SHP77 treated with DMSO at 0.1 percent for 48 hours (cell line): ENCODE results near the gene TTLL5.

ENCODE experiments used
- DNase-seq: peaks from one replicate; lab custom pipeline; 2025; lab: John Stamatoyannopoulos, UW

Gene TTLL5, protein sequence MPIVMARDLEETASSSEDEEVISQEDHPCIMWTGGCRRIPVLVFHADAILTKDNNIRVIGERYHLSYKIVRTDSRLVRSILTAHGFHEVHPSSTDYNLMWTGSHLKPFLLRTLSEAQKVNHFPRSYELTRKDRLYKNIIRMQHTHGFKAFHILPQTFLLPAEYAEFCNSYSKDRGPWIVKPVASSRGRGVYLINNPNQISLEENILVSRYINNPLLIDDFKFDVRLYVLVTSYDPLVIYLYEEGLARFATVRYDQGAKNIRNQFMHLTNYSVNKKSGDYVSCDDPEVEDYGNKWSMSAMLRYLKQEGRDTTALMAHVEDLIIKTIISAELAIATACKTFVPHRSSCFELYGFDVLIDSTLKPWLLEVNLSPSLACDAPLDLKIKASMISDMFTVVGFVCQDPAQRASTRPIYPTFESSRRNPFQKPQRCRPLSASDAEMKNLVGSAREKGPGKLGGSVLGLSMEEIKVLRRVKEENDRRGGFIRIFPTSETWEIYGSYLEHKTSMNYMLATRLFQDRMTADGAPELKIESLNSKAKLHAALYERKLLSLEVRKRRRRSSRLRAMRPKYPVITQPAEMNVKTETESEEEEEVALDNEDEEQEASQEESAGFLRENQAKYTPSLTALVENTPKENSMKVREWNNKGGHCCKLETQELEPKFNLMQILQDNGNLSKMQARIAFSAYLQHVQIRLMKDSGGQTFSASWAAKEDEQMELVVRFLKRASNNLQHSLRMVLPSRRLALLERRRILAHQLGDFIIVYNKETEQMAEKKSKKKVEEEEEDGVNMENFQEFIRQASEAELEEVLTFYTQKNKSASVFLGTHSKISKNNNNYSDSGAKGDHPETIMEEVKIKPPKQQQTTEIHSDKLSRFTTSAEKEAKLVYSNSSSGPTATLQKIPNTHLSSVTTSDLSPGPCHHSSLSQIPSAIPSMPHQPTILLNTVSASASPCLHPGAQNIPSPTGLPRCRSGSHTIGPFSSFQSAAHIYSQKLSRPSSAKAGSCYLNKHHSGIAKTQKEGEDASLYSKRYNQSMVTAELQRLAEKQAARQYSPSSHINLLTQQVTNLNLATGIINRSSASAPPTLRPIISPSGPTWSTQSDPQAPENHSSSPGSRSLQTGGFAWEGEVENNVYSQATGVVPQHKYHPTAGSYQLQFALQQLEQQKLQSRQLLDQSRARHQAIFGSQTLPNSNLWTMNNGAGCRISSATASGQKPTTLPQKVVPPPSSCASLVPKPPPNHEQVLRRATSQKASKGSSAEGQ (N-terminal part only)

DNA sequence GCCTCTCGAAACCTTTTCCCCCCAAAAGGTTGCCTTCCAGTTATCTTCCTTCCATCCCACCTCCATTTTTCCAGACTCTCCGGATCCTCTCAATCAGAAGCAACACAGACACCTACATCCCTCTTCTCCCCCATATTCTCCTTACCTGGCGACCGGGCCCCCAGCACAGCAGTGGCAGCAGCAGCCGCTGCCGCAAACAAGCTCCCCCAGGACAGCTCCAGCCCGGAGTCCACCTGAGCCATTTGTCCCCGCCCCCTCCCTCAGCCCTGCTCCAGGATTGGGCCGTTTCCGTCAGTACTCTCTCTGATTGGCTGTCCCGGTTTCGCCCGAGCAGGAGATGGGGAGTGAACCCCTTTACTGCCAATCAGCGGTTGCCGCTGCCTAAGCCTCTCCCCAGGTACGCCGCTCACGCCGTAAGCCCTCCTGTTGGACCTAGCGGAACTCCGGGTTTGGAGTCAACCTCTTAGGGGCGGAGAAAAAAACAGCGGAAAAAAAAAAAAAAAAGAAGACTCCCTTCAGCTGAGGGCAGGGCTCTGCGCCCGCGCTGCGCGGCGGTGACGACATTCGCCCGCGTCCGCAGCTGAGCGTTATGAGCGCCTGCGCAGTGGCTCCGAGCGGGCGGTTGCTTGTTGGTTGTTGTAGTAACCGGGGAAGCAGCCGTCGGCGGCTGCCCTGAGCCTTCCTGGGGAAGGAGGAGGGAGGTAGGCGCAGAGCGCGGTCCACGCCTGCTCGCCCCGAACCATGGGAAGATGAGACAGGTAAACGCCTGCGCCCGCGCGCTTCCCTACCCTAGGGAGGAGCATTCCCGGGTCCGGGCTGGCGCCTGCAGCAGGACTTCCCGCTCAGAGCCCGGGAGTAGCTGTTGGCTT is at the start of gene TTLL5, which contains the start of gene ERG28:
TTLL5 (plus strand) TSS at position 617 of the 869 bp plus-strand sequence. CDS start 1,904 bp downstream, outside the sequence.
ERG28 (minus strand) TSS at position 247 of the 869 bp plus-strand sequence. CDS start 3,374 bp downstream, outside the sequence.
- peak; percentile 99 for DNase-seq

DNA sequence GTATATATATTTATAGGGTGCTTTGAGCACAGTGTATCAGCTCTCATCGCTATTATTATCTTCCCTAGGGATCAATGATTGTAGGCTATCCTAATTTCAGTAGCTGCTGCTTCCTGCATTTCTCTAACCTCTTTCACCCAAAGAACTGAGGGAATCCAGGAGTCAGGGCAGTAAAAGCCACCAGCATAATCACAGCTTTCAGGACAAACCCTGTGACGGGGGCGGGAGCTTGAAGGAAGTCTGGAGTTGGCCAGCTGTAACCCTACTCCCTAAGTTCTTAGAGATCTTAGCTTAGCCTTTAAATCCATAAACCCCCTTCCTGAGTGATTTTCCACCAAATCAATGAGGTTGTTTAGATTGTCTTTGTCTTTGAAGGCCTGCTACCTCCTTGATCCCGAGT is 48.9 kb upstream of the TTLL5 start:
- DNase-seq, result no peak

DNA sequence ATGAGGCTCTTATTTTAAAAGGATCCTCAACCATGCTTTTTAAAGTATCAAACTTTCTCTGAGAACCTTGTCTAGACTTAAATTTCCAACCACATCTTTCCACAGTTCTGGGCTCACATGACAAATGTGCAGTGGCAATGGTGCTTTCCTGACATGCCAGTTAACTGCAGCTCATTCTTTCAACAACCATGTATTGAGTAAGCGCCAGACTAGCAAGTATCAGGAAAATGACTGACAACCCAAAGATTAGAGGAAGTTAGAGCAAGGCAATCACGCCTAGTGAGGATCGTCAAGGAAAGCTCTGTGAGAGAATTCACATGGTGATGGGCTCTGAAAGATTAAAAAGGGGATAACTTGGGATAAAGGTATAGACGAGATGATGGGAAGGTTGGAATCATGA is 46.9 kb upstream of the TTLL5 start:
- DNase-seq, result no peak

DNA sequence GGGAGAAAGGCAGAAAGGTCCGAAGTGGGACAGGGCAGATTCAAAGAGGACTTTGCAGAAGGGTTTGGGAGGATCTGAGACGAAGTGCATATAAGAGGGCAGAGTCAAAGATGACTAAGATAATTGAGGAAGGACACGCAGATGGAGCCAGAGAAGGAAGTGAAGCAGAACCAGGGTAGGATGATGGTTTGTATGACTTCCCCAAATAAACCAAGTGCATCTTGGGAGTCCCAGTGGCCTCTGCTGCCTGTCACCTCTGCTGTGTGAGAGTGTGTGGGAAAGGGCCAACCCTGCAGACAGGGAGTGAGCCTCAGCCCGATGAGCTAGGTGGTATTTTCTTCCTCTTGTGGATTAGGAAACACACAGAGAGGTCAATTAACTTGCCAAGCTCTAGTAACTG is 45.8 kb upstream of the TTLL5 start:
- no peak for DNase-seq

DNA sequence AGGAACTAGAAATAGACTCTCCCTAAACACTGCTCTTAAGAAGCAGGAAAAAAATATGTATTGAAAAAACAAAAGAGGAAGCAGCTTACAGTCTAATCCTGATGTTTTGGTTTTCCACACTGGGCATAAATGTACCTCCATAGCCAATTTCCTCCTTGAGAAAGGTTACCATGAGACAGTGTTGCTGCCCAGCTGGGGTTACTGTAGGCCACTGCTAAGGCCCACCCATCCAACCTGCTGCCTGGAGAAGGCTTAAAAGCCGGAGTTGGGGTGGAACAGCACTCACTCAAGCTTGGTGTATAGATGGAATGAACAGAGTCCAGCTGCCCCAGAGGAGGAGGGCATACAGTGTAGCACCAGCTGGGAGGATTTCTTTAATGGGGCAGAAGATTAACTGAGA is 41.5 kb upstream of the TTLL5 start:
- DNase-seq, result no peak

DNA sequence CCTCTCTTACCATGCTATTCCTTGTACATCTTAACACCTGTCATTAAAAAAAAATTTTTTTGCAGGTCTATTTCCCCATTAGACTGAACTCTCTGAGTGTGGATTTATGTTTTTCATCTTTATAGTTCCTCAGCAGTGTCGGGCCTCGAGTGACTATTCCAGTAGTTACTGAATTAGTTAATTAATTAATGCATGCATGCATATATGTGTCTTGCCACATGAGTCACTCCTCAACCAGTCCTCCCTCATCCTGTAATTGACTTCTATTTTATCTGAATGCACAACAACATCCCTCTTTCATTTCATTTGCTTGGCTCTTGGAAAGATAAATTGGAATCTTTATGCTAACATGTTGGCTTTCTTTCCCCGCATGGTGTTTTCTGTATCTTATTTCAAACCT is 36.0 kb upstream of the TTLL5 start:
- DNase-seq, result no peak

DNA sequence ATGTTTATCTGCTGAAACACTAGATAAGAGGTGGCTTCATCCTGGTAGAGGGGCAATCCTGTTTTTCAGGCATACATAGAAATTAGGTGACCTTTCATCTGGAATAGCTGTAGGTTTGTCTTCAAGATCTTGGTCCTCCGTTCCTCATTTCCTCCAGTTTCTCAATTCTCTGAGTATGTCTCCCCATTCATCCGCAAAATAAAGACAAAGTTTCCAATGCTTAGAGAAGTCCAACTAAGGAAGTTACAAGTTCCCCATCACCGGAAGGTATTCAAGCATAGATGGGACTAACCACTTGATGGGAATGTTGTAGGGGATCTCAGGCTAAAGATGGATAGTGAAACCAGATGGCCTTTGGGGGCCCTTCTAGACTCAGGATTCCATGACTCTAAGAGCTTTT is 34.6 kb upstream of the TTLL5 start:
- DNase-seq, result no peak

DNA sequence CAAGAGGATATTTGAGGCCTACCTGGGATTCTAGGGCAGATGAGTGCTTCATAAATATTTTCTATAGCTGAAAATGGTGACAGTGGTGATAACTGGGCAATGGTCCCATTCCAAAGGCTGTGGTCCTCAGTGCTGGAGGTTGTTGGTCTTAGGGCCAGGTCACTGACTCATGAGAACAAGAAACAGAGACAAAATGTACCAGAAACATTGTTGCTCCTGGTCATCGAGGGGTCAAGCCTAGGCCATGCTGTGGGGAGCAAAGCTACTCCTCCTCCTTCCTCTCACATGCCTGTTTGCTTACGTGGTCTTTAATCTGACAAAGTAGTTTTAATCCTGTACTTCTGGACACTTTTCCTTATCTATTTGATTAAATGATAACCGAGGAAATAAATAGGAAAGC is 34.2 kb upstream of the TTLL5 start:
- DNase-seq, result no peak

DNA sequence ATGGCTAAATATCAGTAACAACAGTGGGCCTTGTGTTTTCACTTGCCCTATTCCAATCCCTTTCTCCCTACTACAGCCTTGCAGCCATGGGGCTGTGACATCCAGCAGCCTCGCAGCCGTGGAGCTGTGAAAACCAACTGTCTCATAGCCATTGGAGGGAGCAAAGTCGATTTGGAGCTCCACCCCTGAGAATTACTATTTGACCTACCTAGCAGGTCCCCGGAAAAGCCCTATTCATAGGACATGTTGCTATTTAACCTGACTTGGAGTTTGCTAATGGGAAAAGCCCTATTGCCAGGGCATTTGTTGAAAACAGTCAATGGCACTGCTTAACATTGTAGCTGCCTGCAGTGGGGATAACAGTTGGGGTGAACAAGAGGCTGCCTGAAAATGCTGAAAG is 33.6 kb upstream of the TTLL5 start:
- DNase-seq, result no peak

DNA sequence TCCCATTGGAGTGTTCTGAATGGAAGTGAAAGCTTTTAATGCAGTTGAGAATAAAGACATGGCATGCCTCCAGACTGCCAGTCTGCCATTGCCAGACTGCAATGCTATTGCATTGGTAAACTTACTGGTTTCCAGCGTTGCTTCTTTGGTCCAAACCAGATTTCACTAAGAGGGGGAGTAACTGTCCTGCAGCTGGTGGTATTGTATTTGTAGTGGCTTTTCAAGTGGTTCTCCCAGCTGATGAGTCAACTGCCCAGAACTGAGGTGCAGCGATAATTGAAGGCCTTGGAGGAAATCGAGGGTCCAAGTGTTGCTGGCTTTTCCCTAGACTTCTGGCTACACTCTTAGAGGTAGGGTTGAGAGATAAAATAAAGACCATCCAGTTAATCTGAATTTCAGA is 32.2 kb upstream of the TTLL5 start:
- no peak for DNase-seq

DNA sequence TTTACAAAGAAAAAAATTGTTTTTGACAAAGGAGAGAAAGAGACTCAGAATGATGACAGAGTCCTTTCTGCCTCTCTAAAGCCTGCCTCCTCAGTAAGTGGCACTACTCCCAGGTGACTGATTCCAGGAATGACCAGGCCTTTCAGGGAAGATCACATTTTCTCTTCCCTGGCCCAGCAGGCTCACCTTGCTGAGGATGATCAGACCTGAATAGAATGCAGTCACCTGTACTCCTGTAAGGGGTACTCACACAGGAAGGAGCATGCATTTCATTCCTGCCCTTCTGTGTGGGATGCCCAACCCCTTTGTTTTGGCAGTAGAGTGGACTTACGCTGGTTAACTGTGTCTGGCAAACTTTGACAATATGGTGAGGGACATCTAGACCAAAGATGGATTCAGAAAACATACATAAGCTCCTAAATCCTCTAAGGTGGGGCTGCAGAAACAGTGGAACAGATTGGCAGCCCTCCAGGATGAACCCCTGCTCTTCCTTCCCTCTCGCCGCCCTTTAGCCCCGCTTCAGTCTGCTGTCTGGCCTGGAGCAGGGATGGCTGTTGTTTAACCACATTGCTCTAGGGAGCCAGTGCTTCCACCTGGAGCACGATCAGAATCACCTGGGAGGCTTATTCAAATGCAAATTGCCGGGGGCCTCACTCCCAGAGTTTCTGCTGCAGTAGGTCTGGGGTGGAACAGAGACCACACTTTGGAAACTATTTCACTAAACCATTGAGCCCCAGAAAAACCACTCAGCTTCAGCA is 30.2 kb upstream of the TTLL5 start:
- no peak for DNase-seq

DNA sequence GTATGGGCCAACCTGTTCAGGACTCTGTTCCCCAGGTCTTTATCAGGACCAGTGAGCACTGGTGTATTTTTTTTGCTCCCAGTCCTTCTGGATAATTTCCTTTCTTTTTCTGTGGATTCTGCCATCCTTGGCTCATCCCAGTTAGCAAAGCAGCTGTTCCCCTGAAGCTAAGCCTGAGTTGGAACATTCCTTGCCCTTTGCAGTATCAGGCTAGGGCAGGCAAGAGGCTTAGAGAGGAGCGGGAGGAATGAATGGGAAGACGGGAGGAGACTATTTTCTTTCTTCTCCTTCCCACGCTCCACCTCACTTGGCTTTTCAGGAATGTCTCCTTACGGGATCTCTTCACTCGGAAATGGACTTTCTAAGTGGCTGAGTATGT is 29.6 kb upstream of the TTLL5 start:
- no peak for DNase-seq

DNA sequence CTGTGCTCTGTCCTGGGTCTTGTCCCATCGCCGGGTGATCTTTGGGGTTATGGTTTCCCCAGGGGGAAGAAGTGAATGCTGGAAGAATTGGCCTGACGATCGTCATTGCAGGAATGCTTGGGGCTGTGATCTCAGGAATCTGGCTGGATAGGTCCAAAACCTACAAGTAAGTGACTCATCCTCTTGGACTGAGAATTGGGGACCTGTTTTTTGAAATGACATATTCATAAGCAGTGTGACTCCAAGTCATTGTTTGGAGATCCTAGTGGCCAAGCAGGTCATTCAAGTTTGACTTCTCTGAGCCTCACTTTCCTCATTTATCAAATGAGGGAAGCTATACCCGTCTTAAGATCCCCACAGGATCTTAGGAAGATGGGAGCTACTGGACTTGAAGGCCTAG is 26.2 kb upstream of the TTLL5 start:
- DNase-seq, result no peak

DNA sequence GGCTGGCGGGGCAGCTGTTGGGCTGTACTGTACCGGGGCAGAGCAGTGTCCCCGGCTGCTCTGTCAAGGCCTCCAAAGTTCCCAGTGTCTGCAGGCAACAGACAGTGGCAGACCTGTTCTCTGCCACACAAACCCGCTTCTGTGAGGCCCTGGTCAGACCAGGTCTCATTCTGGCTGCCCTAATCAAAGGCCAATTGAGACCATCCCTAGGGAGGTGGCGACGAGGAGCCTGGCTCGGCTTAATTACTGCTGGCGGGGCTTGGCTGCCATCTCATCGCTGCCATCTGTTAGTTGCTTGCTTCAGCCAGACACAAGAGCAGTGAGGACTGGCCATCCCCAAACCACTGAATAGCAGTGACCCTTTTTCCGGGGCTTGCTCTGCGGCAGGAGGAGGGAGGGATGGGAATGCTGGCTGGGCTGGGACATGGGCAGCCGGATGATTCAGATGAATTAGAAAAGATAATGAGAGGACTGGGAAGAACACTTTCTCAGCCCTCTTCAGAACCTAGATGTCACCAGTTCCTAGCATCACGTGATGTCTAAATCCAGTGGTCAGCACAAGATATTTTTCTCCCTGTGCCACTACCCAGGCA is 24.9 kb upstream of the TTLL5 start:
- no peak for DNase-seq

DNA sequence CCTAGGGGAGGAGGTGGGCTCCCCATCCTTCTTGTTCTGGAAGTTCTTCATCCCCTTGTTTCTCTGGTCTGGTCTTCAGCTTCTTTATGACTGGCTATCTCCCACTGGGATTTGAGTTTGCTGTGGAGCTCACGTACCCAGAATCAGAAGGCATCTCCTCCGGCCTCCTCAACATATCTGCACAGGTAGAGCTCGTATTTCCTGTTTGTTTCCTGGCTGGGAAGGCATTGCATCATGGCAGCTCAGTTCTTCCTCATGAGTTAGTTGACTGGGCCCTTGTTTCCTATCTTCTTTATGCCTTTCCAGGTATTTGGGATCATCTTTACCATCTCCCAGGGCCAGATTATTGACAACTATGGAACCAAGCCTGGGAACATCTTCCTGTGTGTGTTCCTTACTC is 20.2 kb upstream of the TTLL5 start:
- DNase-seq, result no peak

DNA sequence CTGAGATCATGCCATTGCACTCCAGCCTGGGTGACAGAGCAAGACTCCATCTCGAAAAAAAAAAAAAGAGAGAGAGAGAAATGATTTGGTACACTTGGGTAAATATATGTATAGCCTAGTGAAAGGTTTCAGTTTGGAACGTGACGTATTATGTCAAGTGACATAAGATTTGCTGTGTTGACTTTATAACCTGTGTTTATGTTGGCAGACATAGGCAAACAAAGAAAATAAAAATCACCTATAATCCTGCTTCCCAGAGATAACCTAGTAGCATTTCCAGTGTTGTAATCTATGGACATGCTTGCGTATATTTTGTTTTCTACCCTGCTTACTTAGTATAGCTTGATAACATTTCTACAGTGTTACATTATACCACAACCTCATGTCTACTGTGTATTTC is 17.1 kb upstream of the TTLL5 start:
- no peak for DNase-seq

DNA sequence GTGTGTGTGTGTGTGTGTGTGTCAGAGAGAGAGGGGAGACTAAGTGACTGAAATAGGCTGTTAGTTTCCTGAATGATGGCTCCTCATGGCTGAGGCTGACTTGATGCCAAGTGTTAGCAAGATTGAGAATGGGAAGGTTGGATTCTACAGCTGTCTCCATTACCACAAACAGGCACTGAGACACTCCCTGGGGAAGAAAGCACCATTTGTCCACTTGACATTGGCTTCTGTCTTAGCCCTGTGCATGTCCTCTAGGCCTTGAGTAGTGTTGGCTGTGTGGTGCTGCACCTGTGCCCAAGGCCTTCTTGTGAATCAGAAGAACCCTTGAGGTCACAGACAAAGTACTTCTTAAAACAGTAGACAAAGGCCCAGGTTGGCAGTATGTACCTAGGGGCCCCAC is 16.0 kb upstream of the TTLL5 start:
- no peak for DNase-seq

DNA sequence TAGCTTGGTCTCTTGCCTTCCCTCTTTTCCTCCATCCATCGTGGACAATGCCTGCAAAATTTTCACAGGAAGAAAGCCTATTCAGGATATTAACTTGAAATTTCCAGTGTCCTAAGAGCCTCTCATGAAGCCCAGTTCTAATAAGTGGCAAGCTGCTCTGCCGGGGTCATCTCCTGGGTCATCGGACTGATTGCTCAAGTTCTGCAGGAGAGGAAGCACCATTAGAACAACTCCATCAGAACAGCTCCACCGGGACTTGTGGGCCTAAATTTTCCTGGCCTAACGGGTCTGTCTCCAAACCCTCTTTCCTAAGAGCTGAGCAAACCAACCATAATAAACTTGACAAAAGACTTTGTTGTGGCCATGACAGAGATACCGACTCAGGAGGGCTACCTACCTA is 14.3 kb upstream of the TTLL5 start:
- no peak for DNase-seq

DNA sequence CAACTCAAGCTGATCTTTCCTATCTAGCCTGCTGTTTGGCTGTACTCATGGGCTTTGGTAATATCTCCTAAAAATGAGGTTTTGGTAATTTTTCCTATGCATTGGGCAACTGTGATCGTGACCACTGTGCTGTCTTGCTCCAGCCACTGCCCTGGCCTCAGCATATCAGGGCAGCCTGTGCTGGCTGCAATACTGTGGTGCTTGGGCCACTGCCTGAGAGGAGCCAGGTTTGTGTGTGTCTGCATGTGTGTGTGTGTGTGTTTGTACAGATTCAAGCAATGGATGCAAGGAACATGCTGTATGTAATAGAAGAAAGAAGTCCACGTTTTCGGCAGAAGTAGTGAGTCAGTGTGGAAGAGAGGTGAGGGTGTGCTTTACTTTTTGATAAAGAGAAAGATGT is 13.4 kb upstream of the TTLL5 start:
- DNase-seq, result no peak
